HepG2 (cell line): ENCODE data around the gene SMOC1. TPM values are rescaled to one million over a fixed set of nuclear protein-coding genes. Genes with fewer than 3 reads are reported as not detected.

Experiments used
- CBX5 ChIP-seq: sonication (generic); formaldehyde crosslinking; IDR thresholded peaks from 2 replicates; pipeline ENCODE4 v1.4.0; 2020; ENCODE audit warnings: missing genetic modification reagents, borderline replicate concordance
- CCAR2 ChIP-seq: fragments of 200-400 bp; formaldehyde crosslinking; optimal IDR thresholded peaks from 2 replicates; pipeline ENCODE3; 2018; ENCODE audit warnings: low read depth, mild to moderate bottlenecking, low read length, moderate library complexity
- GTF3A ChIP-seq: sonication (generic); formaldehyde crosslinking; conservative IDR thresholded peaks from 2 replicates; pipeline ENCODE4 v1.4.0; 2020; ENCODE audit warnings: mild to moderate bottlenecking, missing genetic modification reagents
- HNF4G ChIP-seq, 2 experiments: sonication (generic) in 1 of 2; formaldehyde crosslinking in 1 of 2; IDR thresholded peaks; 2 replicates each; pipeline versions ENCODE4 v1.4.0 to v1.6.1; 2011 to 2020; ENCODE audit warnings: borderline replicate concordance in 2 of 2, low read depth in 2 of 2, mild to moderate bottlenecking in 2 of 2, low read length in 1 of 2, missing genetic modification reagents in 1 of 2, moderate library complexity in 1 of 2
- MEIS2 ChIP-seq: sonication (generic); formaldehyde crosslinking; IDR thresholded peaks from 2 replicates; pipeline ENCODE4 v1.9.0; 2021; ENCODE audit warnings: mild to moderate bottlenecking, missing genetic modification reagents
- RAD21 ChIP-seq: fragments of 450-650 bp; formaldehyde crosslinking; IDR thresholded peaks from 2 replicates; pipeline ENCODE4 v1.5.0; 2020; ENCODE audit warnings: mild to moderate bottlenecking
- RCOR2 ChIP-seq: IDR thresholded peaks from 2 replicates; pipeline ENCODE4 v1.6.1; 2016; ENCODE audit warnings: missing biosample characterization, missing genetic modification reagents
- SAP130 ChIP-seq: IDR thresholded peaks from 2 replicates; pipeline ENCODE4 v1.6.1; 2016; ENCODE audit warnings: low read depth
- SMC3 ChIP-seq: IDR thresholded peaks from 2 replicates; pipeline ENCODE4 v1.6.1; 2011; ENCODE audit warnings: low read length, improper control_type of control experiment
- SOX6 ChIP-seq, 2 experiments: fragments of 450-650 bp in 1 of 2; sonication (generic) in 1 of 2; formaldehyde crosslinking in 1 of 2; IDR thresholded peaks; 2 replicates each; pipeline versions ENCODE4 v1.4.0 to v1.6.1; 2017 to 2020; ENCODE audit warnings: antibody characterized with exemption in 1 of 2, mild to moderate bottlenecking in 1 of 2, missing genetic modification reagents in 1 of 2
- ZFP36L1 ChIP-seq: sonication (generic); formaldehyde crosslinking; IDR thresholded peaks from 2 replicates; pipeline ENCODE4 v1.8.0; 2022; ENCODE audit warnings: mild to moderate bottlenecking, missing genetic modification reagents, moderate library complexity
- ZNF331 ChIP-seq: sonication (generic); formaldehyde crosslinking; IDR thresholded peaks from 2 replicates; pipeline ENCODE4 v1.4.0; 2020; ENCODE audit warnings: missing genetic modification reagents
- ZNF607 ChIP-seq: sonication (generic); formaldehyde crosslinking; IDR thresholded peaks from 2 replicates; pipeline ENCODE4 v1.5.1; 2020; ENCODE audit warnings: missing genetic modification reagents, mild to moderate bottlenecking, borderline replicate concordance
- polyA plus RNA-seq, 8 experiments: library from polyadenylated mRNA; depleted of rRNA in 3 of 8; stranded (reverse) in 7 of 8; unstranded in 1 of 8; fragments of >200 nt; fragmentation: Illumina TruSeq in 4 of 8; extraction: Trizol in 4 of 8; gene quantifications; 2 replicates each; pipeline versions ENCODE4 v1.2.1 to v1.2.3, GENCODE V29; 2011 to 2016; ENCODE audit warnings: low read depth in 4 of 8, missing spikeins in 1 of 8, mixed read lengths in 1 of 8; ENCODE audit not compliant: insufficient read depth in 1 of 8
- total RNA-seq, 5 experiments: library from RNA; depleted of rRNA; stranded (reverse); fragments of >200 nt; fragmentation: Illumina TruSeq; extraction: Trizol; gene quantifications; 2 replicates each; pipeline ENCODE4 v1.2.3, GENCODE V29; 2016; ENCODE audit warnings: low read depth in 1 of 5
- TF ChIP-seq, protein P1 (sequence below): sonication (generic); formaldehyde crosslinking; IDR thresholded peaks from 2 replicates; pipeline ENCODE4 v1.4.0; 2020; ENCODE audit warnings: mild to moderate bottlenecking, missing genetic modification reagents
- TF ChIP-seq, protein P2 (sequence below): sonication (generic); formaldehyde crosslinking; IDR thresholded peaks from 2 replicates; pipeline ENCODE4 v1.4.0; 2020; ENCODE audit warnings: missing genetic modification reagents, borderline replicate concordance
- TF ChIP-seq, protein P3 (sequence below): sonication (generic); formaldehyde crosslinking; IDR thresholded peaks from 2 replicates; pipeline ENCODE4 v1.4.0; 2020; ENCODE audit warnings: mild to moderate bottlenecking, missing genetic modification reagents
- TF ChIP-seq, protein P4 (sequence below): IDR thresholded peaks from 2 replicates; pipeline ENCODE4 v1.6.1; 2016
- TF ChIP-seq, protein P5 (sequence below): sonication (generic); formaldehyde crosslinking; IDR thresholded peaks from 2 replicates; pipeline ENCODE4 v1.4.0; 2020; ENCODE audit warnings: missing genetic modification reagents, mild to moderate bottlenecking, borderline replicate concordance

Gene SMOC1
- total and polyA plus RNA-seq, 2 of the 13 experiments (the other 11 are each of a cell fraction or from before 2014, with no cell fraction given) = 17.8 to 35.6 TPM

DNA sequence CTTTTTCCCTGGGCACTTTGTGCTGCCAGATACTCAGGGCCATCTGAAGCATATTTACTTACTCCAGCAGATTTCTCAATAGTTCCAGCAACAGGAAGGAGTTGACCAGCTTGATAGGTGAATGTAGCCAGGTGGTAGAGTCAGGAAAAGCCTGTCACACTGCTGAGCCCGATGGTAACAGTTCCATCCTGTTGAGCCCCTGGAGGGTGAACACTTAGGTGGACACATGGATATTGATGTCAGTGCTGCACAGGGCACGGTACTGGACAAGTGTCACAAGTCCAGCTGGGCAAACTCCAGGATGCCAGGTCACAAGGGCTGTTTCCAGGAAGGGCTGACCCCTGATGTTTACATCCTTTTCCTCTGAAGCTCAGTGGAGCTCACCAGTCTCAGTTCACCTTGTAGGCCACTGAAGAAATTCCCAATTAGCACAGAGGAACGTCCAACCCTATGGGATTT, 2.3 kb upstream of the SMOC1 start (continued):
- TF ChIP-seq, protein P1, sequence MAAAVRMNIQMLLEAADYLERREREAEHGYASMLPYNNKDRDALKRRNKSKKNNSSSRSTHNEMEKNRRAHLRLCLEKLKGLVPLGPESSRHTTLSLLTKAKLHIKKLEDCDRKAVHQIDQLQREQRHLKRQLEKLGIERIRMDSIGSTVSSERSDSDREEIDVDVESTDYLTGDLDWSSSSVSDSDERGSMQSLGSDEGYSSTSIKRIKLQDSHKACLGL (CRISPR knock-in tag) = no peak
- TF ChIP-seq CCAR2 (no peak), ZFP36L1 (CRISPR knock-in tag) (no peak), RCOR2 (CRISPR knock-in tag) (0 out of 2 replicates have a peak, but pooled peaks have one; percentile 50), SAP130 (CRISPR knock-in tag) (peak; percentile 89), ZNF331 (CRISPR knock-in tag) (peak; percentile 42; the same call in 1 of the 2 replicates), GTF3A (CRISPR knock-in tag) (no peak), MEIS2 (CRISPR knock-in tag) (0 out of 2 replicates have a peak, but pooled peaks have one; percentile 27), HNF4G (IDR thresholded peaks at IDR 0.05; ENCODE audit: borderline replicate concordance, low read depth, low read length) (no peak; the same call in 1 of the 2 replicates), HNF4G (CRISPR knock-in tag; IDR thresholded peaks at IDR 0.05; ENCODE audit: borderline replicate concordance, low read depth) (peak; percentile 63; the same call in 1 of the 2 replicates), ZNF607 (no peak), RAD21 (CRISPR knock-in tag) (no peak), SMC3 (peak; percentile 3; the same call in 1 of the 2 replicates), SOX6 (IDR thresholded peaks at IDR 0.05) (no peak), SOX6 (CRISPR knock-in tag; IDR thresholded peaks at IDR 0.05) (peak; percentile 65), CBX5 (CRISPR knock-in tag) (no peak)
- TF ChIP-seq, protein P2, sequence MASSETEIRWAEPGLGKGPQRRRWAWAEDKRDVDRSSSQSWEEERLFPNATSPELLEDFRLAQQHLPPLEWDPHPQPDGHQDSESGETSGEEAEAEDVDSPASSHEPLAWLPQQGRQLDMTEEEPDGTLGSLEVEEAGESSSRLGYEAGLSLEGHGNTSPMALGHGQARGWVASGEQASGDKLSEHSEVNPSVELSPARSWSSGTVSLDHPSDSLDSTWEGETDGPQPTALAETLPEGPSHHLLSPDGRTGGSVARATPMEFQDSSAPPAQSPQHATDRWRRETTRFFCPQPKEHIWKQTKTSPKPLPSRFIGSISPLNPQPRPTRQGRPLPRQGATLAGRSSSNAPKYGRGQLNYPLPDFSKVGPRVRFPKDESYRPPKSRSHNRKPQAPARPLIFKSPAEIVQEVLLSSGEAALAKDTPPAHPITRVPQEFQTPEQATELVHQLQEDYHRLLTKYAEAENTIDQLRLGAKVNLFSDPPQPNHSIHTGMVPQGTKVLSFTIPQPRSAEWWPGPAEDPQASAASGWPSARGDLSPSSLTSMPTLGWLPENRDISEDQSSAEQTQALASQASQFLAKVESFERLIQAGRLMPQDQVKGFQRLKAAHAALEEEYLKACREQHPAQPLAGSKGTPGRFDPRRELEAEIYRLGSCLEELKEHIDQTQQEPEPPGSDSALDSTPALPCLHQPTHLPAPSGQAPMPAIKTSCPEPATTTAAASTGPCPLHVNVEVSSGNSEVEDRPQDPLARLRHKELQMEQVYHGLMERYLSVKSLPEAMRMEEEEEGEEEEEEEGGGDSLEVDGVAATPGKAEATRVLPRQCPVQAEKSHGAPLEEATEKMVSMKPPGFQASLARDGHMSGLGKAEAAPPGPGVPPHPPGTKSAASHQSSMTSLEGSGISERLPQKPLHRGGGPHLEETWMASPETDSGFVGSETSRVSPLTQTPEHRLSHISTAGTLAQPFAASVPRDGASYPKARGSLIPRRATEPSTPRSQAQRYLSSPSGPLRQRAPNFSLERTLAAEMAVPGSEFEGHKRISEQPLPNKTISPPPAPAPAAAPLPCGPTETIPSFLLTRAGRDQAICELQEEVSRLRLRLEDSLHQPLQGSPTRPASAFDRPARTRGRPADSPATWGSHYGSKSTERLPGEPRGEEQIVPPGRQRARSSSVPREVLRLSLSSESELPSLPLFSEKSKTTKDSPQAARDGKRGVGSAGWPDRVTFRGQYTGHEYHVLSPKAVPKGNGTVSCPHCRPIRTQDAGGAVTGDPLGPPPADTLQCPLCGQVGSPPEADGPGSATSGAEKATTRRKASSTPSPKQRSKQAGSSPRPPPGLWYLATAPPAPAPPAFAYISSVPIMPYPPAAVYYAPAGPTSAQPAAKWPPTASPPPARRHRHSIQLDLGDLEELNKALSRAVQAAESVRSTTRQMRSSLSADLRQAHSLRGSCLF = no peak
- TF ChIP-seq, protein P3, sequence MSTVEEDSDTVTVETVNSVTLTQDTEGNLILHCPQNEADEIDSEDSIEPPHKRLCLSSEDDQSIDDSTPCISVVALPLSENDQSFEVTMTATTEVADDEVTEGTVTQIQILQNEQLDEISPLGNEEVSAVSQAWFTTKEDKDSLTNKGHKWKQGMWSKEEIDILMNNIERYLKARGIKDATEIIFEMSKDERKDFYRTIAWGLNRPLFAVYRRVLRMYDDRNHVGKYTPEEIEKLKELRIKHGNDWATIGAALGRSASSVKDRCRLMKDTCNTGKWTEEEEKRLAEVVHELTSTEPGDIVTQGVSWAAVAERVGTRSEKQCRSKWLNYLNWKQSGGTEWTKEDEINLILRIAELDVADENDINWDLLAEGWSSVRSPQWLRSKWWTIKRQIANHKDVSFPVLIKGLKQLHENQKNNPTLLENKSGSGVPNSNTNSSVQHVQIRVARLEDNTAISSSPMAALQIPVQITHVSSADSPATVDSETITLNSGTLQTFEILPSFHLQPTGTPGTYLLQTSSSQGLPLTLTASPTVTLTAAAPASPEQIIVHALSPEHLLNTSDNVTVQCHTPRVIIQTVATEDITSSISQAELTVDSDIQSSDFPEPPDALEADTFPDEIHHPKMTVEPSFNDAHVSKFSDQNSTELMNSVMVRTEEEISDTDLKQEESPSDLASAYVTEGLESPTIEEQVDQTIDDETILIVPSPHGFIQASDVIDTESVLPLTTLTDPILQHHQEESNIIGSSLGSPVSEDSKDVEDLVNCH = no peak
- TF ChIP-seq, protein P4, sequence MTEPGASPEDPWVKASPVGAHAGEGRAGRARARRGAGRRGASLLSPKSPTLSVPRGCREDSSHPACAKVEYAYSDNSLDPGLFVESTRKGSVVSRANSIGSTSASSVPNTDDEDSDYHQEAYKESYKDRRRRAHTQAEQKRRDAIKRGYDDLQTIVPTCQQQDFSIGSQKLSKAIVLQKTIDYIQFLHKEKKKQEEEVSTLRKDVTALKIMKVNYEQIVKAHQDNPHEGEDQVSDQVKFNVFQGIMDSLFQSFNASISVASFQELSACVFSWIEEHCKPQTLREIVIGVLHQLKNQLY (CRISPR knock-in tag) = no peak
- TF ChIP-seq, protein P5, sequence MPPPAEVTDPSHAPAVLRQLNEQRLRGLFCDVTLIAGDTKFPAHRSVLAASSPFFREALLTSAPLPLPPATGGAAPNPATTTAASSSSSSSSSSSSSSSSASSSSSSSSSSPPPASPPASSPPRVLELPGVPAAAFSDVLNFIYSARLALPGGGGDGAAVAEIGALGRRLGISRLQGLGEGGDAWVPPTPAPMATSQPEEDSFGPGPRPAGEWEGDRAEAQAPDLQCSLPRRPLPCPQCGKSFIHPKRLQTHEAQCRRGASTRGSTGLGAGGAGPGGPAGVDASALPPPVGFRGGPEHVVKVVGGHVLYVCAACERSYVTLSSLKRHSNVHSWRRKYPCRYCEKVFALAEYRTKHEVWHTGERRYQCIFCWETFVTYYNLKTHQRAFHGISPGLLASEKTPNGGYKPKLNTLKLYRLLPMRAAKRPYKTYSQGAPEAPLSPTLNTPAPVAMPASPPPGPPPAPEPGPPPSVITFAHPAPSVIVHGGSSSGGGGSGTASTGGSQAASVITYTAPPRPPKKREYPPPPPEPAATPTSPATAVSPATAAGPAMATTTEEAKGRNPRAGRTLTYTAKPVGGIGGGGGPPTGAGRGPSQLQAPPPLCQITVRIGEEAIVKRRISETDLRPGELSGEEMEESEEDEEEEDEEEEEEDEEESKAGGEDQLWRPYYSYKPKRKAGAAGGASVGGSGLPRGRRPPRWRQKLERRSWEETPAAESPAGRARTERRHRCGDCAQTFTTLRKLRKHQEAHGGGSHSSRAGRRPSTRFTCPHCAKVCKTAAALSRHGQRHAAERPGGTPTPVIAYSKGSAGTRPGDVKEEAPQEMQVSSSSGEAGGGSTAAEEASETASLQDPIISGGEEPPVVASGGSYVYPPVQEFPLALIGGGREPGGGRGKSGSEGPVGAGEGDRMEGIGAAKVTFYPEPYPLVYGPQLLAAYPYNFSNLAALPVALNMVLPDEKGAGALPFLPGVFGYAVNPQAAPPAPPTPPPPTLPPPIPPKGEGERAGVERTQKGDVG (CRISPR knock-in tag) = no peak
